Astrocyte (in vitro differentiated cells and primary cell): ENCODE data around the gene CMTM8.

ENCODE experiments used
- CTCF ChIP-seq: IDR thresholded peaks from 2 replicates; pipeline ENCODE4 v1.5.1; 2011; ENCODE audit warnings: low read depth, mild to moderate bottlenecking, inconsistent platforms, low read length, moderate library complexity; ENCODE audit not compliant: insufficient read depth
- EZH2 ChIP-seq: IDR thresholded peaks from 2 replicates; pipeline ENCODE4 v1.6.1; 2012; ENCODE audit warnings: mild to moderate bottlenecking, low read length, inconsistent platforms; ENCODE audit not compliant: insufficient read depth

- TF ChIP-seq EZH2: no peak
- TF ChIP-seq CTCF: no peak
Measured at GRCh38 chr3:32310918-32311839, 72.7 kb downstream of the CMTM8 start.
